HG03520 (cell line): ENCODE results near the gene SLC6A19.

Experiments used
- ATAC-seq: cut with Tn5 transposase; IDR thresholded peaks from one replicate; pipeline ENCODE4 v1.9.1; 2021; ENCODE audit warnings: mild to moderate bottlenecking, moderate library complexity; ENCODE audit not compliant: unreplicated experiment

SLC6A19 gene

GRCh38 chr5:1165864-1166263 is 35.5 kb upstream of the SLC6A19 start:
- no peak for ATAC-seq

GRCh38 chr5:1166370-1166769 is 35.0 kb upstream of the SLC6A19 start:
- no peak for ATAC-seq

DNA sequence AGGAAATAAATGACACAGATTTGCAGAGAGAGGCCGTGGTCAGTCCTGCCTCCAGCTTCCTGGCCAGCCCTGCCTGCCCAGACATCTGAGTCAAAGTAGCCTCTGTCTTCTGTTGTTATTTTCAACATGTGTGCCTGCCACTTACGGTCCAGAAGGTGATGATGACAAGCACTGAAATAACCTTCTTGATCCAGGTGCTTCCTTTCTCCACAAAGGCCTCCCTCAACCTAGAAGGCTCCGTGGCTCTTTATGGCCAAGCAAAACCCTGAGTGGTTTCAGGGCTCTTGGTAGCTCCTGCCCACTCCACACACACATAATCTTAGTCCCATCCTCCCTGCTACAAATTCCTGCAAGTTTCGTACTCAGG is 34.1 kb upstream of the SLC6A19 start:
- no peak for ATAC-seq

DNA sequence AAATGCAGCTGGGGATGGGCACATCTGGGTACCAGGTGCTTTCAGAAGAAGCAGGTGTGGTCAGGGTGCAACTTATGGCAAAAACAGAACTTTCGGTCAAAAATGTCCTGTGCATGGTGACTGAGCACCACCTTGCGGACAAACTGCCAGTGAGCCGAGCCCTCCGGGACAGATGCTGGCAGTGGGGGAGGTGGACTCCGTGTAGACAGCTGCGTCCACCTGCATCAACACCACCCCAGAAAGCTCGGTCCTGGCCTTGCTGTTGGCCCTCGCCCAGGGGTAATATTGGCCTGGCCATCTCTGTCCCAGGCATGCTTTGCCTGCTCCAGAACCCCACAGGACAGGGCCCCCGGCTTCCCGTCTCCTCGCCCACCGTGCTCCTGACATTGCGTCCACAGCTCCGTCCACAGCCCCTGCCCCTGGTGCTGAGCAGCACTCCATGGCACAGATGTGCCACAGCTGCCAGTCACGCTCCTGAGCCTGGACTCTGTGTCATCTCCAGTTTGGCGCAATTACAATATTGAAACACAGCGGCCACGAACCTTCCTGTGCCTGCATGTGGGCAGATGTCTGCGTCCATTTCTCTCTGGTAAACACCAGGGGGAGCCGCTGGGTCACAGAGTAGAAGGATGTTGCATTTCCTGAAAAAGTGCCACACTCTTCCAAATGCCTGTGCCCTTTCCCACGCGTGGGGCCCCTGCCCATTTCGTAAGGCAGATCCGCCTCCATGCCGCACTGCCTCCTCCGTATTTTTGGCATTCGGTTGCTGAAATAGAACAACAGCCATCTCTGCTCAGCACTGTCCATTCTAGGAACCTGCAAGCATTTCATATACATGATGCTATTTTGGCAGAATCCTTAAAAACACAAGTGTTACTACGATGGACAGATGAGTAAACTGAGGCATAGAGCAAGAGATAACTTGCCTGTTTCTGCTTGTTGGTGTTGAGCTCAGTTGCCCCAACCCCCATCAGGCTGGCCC is 33.4 kb upstream of the SLC6A19 start:
- ATAC-seq = no peak

- no peak for ATAC-seq
These were observed 32.6 kb upstream of the SLC6A19 start for GRCh38 chr5:1168796-1169195.

- no peak for ATAC-seq
These were observed 31.9 kb upstream of the SLC6A19 start for GRCh38 chr5:1169211-1170115.

DNA sequence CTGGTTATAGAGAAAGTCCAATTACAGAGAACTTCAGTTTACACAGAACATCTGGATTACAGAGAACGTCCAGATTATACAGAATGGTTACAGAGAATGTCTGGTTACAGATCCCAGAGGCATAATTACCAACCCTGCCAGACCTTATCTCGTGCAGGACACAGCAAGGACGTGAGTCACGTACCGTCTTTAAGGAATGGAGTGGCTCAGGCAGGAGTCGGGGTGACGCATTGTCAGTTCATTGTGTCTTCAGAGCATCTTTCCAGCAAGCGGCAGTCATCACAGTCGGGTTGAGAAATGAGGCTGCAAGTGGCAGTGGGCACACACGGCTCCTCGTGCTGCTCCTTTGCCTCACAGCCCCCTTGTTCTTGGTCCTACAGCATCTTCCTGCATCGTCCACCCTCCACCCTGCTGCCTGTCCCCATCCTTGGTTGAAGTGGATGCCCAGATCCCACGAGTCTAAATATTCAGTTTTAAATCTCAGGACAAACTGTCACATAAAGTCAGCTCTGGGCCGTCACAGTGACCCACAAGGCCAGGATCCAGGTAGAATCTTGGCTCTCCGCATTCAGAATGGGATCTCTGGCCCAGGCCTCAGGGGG is 30.0 kb upstream of the SLC6A19 start:
- no peak for ATAC-seq

GRCh38 chr5:1172007-1172581 is 29.3 kb upstream of the SLC6A19 start:
- ATAC-seq = no peak

DNA sequence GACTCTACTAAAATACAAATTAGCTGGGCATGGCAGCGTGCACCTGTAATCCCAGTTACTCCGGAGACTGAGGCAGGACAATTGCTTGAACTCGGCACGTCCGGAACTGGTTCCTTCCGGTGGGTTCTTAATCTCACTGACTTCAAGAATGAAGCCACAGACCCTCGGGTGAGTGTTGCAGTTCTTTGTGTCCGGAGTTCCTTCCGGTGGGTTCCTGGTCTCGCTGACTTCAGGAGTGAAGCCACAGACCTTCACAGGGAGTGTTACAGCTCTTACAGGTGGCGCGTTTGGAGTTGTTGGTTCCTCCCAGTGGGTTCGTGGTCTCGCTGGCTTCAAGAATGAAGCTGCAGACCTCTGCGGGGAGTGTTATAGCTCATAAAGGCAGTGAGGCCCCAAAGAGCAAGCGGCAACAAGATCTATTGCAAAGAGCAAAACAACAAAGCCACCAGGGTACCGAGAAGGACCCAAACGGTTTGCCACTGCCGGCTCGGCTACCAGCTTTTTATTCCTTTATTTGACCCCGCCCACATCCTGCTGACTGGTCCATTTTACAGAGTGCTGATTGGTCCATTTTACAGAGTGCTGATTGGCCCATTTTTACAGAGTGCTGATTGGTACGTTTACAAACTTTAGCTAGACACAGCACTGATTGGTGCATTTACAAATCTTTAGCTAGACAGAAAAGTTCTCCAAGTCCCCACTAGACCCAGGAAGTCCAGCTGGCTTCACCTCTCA is 28.6 kb upstream of the SLC6A19 start:
- no peak for ATAC-seq

- ATAC-seq = no peak
These were observed 27.8 kb upstream of the SLC6A19 start for GRCh38 chr5:1173485-1174070.

GRCh38 chr5:1174122-1174936 is 27.1 kb upstream of the SLC6A19 start:
- no peak for ATAC-seq

- ATAC-seq = no peak
These were observed 26.4 kb upstream of the SLC6A19 start for GRCh38 chr5:1175015-1175414.

DNA sequence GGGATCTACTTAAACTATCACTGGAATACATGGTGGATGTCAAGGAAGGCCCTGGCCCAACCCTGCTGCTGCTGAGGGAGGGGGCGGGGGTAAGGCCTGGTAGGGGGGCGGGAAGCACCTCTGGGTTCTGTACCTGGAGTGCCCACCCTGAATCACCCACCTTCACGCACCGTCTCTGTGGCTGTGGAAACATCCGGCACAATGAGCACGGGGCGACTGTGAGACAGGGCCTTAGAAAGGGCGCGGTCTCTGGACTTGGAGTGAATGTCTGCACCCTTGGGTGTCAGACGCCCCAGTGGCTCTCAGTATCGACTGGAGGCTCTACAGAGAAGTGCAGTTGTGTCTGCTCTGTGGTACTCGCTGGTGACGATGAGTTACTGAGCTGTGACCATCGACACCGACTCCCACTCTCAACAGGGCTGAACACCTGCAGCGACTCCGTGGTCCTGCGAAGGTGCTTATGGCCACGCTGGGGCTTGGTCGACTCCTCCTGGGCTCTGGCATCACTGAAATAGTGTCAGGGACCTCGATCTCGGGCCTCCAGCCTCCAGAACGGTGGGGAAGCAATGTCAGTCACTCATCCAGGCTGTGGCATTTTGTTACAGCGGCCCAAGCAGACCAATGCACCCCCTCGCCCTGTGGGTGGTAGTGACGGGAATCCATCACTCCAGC is 25.5 kb upstream of the SLC6A19 start:
- no peak for ATAC-seq

GRCh38 chr5:1176473-1177391 is 24.7 kb upstream of the SLC6A19 start:
- ATAC-seq = no peak

DNA sequence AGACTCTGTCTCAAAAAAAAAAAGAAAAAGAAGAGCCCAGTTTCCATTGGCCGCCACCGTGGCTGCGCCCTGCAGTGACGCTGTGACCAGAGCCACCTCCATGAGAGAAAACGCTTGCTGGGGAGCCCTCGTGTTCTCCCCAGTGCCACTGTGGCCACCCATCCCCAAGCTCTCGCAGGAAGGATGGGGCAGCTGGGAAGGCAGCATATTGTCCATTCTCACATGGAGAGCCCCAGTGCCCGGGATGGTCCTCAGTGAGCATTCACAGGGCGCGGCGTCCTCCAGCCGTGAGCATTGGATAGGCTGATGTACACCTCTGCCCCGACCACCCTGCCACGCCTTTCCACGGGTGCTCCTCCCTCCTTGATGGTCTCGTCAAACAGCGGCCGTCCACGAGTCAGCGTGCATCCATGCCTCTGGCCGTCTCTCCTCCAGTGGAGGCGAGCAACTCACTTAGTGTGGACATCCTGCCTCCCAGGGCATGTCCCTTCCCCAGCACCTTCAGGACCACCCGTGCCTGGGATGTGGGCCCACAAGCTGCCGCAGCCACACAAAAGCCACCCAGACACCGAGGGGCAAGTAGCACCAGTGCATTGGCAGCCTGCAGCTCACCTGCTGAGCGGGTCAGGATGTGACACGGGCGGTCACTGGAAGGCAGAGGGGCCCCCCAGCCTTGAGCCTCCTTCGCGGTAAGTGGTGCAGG is 23.4 kb upstream of the SLC6A19 start:
- no peak for ATAC-seq

DNA sequence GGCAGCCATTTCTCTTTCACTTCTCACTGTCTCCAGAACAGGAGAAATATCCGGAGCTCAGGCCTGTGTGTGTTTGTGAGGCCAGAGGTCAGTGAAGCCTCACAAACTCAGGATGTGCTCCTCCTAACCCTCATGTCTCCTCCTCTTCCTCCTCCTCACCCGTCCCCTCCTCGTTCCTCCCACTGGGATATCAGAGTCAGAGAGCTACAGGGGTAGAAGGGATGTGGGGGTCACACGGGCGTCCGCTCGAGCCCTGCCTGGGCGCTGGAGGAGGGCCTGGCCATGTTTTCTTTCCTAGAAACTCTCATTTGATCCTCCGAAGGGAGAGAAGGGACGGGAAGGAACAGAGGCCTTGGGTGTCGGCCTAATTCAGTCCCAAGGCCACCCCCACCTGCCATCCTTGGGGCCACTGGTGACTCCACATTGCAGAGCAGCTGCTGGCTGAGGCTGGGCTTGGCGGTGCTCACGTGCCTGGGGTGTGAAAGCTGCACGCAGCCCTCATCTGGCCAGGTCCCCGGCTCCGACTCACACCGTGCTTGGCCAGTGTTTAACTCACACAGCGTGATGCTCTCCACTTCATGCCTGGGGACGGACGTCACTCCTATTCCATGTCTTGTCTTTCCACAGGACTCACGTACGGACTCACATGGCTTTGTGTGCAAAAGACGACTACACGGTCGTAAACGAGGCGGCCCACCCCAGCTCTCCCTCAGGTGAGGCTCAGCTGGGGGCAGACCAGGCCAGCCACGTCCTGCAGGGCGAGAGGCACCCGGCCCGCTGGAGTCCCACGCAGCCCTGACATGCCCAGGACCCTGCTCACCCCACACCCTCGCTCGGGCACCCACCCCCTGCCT is 22.6 kb upstream of the SLC6A19 start:
- no peak for ATAC-seq
